AG04449 (cell line): ENCODE results near the gene FCMR.

ENCODE experiments used
- CTCF ChIA-PET: fragments of 350-600 bp; formaldehyde crosslinking; extraction: SDS; loops from one replicate; lab custom pipeline; 2021; ENCODE audit warnings: antibody characterized with exemption; lab: Yijun Ruan, JAX
- POLR2A ChIA-PET: fragments of 400-600, 350-600 bp; formaldehyde crosslinking; extraction: SDS; loops from one replicate; lab custom pipeline; 2020; ENCODE audit warnings: antibody characterized with exemption, inconsistent platforms; lab: Yijun Ruan, JAX
- DNase-seq: peaks from one replicate; pipeline ENCODE4 v3.0.0-alpha.2; 2010; ENCODE audit warnings: low read depth, low spot score
- H3K4me3 ChIP-seq: 2 replicates; pipeline ENCODE4 v1.5.1; 2011; ENCODE audit warnings: low read depth, mild to moderate bottlenecking, control low read depth, low read length
- TF ChIP-seq, protein P1 (sequence below): IDR thresholded peaks from one replicate; pipeline ENCODE4 v1.5.1; 2011; ENCODE audit warnings: mild to moderate bottlenecking, moderate library complexity, low read length, control low read depth, inconsistent platforms; ENCODE audit not compliant: insufficient read depth; ENCODE audit errors: missing control alignments

FCMR gene

DNA sequence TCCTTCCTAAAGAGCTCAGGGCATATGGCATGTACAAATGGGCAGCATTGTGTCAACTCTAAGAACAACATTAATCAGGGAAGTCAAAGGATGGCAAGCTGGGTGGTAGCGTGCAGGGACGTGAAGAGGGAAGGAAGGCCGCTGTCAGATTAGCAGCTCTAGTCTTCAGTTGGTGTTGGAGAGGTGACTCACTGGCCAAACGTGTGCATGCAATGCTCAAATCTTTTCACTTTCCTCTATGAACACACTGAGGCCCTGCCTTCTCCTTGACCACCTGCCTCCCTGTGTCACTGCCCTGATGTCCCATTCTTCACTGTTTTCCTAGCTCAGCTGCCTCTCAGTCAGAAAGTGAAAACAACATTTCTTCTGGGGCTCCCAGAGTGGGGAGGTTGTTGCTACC is 30.4 kb upstream of the FCMR start:
- POLR2A ChIA-PET = no interaction called here
- CTCF ChIA-PET = interaction anchor here (1.7 kb wide), 1 partner anchor 30 kb away, joined by 5 read pairs; no protein-coding TSS in a partner anchor
- DNase-seq = no peak

DNA sequence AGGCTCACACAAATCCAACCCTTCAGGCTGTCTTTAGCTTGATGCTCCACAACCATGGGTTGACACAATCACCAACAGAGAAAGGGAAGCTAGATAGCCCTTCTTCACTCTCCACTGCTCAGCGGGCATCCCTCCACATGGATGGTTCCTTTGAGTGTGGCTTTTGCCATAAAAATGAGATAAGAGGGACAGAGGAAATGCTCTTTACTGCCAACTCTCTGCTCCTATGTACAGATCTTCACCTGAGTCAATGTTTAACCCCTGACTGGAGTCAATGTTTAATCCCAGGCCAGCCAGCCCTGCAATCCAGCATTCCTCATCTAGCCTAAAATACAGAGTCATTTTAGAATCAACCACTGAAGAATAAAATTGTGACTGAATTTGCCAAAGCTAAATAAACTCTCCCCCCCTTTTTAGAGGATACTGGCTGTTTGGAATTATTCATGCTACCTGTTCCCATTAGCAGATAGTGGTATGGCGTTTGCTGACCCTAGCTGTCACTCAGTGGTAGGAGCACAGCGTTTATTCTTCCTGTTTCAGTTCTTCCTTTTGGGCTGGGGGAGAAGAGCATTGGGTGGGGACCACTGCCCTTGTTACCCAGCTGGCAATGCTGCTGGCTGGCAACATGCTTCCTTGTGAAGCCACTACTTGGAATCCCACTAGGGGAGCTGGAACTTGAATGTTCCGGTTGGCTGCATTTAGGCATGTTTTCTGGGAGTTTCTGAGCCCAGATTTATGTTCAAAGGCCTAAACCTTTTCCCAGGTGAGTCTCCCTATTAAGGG is 29.8 kb upstream of the FCMR start:
- POLR2A ChIA-PET = no interaction called here
- DNase-seq = no peak
- TF ChIP-seq, protein P1, sequence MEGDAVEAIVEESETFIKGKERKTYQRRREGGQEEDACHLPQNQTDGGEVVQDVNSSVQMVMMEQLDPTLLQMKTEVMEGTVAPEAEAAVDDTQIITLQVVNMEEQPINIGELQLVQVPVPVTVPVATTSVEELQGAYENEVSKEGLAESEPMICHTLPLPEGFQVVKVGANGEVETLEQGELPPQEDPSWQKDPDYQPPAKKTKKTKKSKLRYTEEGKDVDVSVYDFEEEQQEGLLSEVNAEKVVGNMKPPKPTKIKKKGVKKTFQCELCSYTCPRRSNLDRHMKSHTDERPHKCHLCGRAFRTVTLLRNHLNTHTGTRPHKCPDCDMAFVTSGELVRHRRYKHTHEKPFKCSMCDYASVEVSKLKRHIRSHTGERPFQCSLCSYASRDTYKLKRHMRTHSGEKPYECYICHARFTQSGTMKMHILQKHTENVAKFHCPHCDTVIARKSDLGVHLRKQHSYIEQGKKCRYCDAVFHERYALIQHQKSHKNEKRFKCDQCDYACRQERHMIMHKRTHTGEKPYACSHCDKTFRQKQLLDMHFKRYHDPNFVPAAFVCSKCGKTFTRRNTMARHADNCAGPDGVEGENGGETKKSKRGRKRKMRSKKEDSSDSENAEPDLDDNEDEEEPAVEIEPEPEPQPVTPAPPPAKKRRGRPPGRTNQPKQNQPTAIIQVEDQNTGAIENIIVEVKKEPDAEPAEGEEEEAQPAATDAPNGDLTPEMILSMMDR = no peak

More for the DNA sequence above, 30.4 kb upstream of the FCMR start:
- TF ChIP-seq, protein P1 = no peak
- H3K4me3 ChIP-seq = no peak overlapping the region

DNA sequence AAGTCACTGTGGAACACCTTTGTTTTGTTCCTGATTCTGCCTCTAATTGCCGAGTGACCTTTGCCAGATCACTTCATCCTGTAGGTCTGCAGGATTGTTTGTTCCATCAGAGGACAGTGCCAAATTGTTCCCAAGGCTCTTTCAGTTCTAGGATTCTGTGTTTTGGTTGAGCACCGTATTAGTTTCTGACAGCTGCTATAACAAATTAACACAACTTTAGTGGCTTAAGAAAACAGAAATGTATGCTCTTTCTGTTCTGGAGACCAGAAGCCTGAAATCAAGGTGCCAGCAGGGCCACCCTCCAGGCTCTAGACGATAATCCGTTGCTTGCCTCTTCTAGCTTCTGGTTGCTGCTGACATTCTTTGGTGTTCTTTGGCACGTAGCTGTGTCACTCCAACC is 27.9 kb upstream of the FCMR start:
- ChIA-PET CTCF (no interaction called here), POLR2A (no interaction called here)
- TF ChIP-seq, protein P1 = no peak
- no peak overlapping the region for H3K4me3 ChIP-seq
- no peak for DNase-seq

More for the DNA sequence above, 29.8 kb upstream of the FCMR start:
- H3K4me3 ChIP-seq = no peak overlapping the region
- CTCF ChIA-PET = interaction anchor here (1.7 kb wide), 1 partner anchor 31 kb away, joined by 5 read pairs; no protein-coding TSS in a partner anchor

DNA sequence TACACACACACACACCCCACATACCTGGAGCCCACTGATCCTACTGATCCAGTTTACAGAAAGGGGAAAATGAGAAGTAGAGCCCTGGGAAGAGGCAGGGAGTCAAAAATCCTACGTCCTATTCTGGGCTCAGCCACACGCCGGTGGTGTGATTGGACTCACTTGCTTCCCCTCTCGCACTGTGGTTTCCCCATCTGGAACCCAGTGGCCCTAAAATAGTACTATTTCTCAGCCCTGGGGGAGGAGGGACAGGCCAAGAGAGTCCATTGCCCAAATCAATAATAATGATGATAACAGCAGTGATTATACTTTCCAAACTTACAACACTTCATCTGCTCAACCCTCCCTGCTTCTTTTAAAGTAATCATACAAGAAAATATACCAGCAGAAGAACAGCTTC is 27.5 kb upstream of the FCMR start:
- no peak for DNase-seq
- CTCF ChIA-PET = interaction anchor here (1.0 to 4.9 kb wide), 2 partner anchors 13 to 223 kb away, joined by 3 to 22 read pairs; no protein-coding TSS in a partner anchor
- TF ChIP-seq, protein P1 = no peak
- H3K4me3 ChIP-seq = no peak overlapping the region
- POLR2A ChIA-PET = no interaction called here

DNA sequence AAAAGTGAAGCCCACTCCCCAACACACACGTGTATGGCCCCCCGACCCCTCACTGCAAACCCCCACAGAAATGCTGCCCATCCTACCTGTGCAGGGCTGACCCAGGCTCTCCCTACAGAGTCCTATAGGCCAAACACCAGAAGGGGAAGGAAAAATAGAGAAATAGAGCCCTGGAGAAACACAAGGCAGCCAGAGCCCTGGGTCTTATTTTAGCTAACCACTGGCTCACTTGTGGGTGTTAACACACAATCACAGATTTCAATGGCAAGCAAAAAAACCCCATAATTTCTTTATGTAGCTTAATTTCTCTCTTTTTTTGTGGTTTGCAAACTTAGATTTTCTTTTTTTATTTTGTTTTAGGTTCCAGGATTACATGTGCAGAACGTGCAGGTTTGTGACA is 25.5 kb upstream of the FCMR start:
- DNase-seq = no peak
- ChIA-PET POLR2A (no interaction called here), CTCF (interaction anchor here (1.2 to 4.9 kb wide), 7 partner anchors 8 to 35 kb away, joined by 3 to 22 read pairs (median 5); no protein-coding TSS in a partner anchor)
- H3K4me3 ChIP-seq = no peak overlapping the region
- TF ChIP-seq, protein P1 = no peak

DNA sequence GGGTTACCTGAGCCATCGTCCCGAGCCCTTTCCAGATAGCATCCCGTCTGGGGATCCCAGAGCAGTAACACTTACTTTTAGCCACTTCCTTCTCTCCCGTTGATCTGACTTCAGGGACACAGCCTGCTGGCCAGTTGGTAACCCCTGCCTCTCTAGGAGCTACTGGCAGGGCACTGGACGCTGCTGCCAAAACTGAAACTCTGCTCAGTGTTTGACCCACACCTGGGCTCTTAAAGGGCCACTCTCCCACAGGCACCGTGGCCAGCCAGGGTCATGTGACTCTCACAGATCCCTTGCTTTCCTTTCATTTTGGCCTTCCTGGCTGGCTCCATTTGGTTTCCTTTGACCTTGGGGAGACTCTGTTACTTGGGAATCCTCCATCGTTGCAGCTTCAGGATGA is 24.5 kb upstream of the FCMR start, which contains the start of gene PIGR:
Gene PIGR (minus strand): TSS at position 206 of the 400 bp plus-strand sequence. CDS start 5,935 bp downstream, outside the sequence.
- CTCF ChIA-PET = interaction anchor here (1.1 to 4.9 kb wide), 8 partner anchors 9 to 36 kb away, joined by 3 to 22 read pairs (median 4); no protein-coding TSS in a partner anchor
- POLR2A ChIA-PET = no interaction called here
- H3K4me3 ChIP-seq = no peak within 1 kb of the TSS

More for the DNA sequence above, 24.5 kb upstream of the FCMR start, which contains the start of gene PIGR:
- no peak for DNase-seq
- TF ChIP-seq, protein P1 = no peak
